OCI-LY3 (cell line): Measurements from ENCODE around the gene TENT4B.

Experiments
- H2AFZ ChIP-seq: fragments of 200-600, 300-600 bp; shearing (Covaris generic); 2 replicates; pipeline ENCODE4 v1.6.0; 2014; ENCODE audit warnings: antibody characterized with exemption, low read depth, low read length
- H3K27ac ChIP-seq: fragments of 200-600, 300-600 bp; sonication (generic); 2 replicates; pipeline ENCODE4 v1.5.1; 2014; ENCODE audit warnings: mild to moderate bottlenecking, low read length, moderate library complexity, mixed read lengths
- H3K27me3 ChIP-seq: fragments of 200-600, 300-600 bp; sonication (generic); 2 replicates; pipeline ENCODE4 v1.6.1; 2014; ENCODE audit warnings: low read depth, low read length, mixed read lengths
- H3K36me3 ChIP-seq: fragments of 200-600, 300-600 bp; sonication (generic); replicated peaks from 2 replicates; pipeline ENCODE3; 2014; ENCODE audit warnings: low read depth, low read length, mixed read lengths
- H3K4me1 ChIP-seq: fragments of 300-600, 200-600 bp; sonication (generic); 2 replicates; pipeline ENCODE4 v1.6.1; 2014; ENCODE audit warnings: low read length, mixed read lengths
- H3K4me2 ChIP-seq: fragments of 200-600, 300-600 bp; sonication (generic); 2 replicates; pipeline ENCODE4 v1.6.1; 2014; ENCODE audit warnings: low read length, mixed read lengths
- H3K4me3 ChIP-seq: fragments of 300-600, 200-600 bp; sonication (generic); 2 replicates; pipeline ENCODE4 v1.5.1; 2014; ENCODE audit warnings: antibody characterized with exemption, mild to moderate bottlenecking, low read length, moderate library complexity
- H3K79me2 ChIP-seq: fragments of 300-600, 200-600 bp; shearing (Covaris generic); 2 replicates; pipeline ENCODE4 v1.6.1; 2014; ENCODE audit warnings: mild to moderate bottlenecking, low read length, mixed read lengths
- H3K9ac ChIP-seq: fragments of 300-600, 200-600 bp; shearing (Covaris generic); 2 replicates; pipeline ENCODE4 v1.6.0; 2014; ENCODE audit warnings: mild to moderate bottlenecking, low read length, moderate library complexity
- H3K9me3 ChIP-seq: fragments of 200-600, 300-600 bp; shearing (Covaris generic); 2 replicates; pipeline ENCODE4 v1.6.1; 2014; ENCODE audit warnings: low read length, mixed read lengths; ENCODE audit not compliant: insufficient read depth
- H4K20me1 ChIP-seq: fragments of 200-600, 300-600 bp; sonication (generic); 2 replicates; pipeline ENCODE4 v1.6.1; 2016; ENCODE audit warnings: low read length, mixed read lengths; ENCODE audit not compliant: insufficient read depth
- EZH2phosphoT487 ChIP-seq: fragments of 200-600 bp; shearing (Covaris generic); IDR thresholded peaks from 2 replicates; pipeline ENCODE4 v1.6.1; 2018; ENCODE audit warnings: antibody characterized with exemption, mixed run types, low read depth
- TF ChIP-seq, protein P1 (sequence below): fragments of 200-600, 300-600 bp; sonication (generic); IDR thresholded peaks from 2 replicates; pipeline ENCODE4 v1.5.1; 2014; ENCODE audit warnings: antibody characterized with exemption, low read length, low read depth

TENT4B gene

DNA sequence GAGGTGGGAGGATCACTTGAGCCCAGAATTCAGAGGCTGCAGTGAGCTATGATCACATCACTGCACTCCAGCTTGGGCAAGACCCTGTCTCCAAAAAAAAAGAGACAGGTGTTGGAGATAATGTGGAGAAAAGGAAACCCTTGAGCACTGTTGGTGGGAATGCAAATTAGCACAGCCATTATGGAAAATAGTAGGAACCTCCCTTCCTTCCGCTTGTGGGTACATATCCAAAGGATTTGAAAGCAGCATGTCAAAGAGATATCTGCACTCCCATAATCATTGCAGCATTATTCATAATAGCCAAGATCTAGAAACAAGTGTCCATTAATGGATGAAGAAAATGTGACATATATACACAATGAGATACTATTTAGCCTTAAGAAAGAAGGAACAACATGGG is 103.5 kb downstream of the TENT4B start:
- no peak overlapping the region for H3K4me2 ChIP-seq
- H3K4me3 ChIP-seq = no peak overlapping the region

DNA sequence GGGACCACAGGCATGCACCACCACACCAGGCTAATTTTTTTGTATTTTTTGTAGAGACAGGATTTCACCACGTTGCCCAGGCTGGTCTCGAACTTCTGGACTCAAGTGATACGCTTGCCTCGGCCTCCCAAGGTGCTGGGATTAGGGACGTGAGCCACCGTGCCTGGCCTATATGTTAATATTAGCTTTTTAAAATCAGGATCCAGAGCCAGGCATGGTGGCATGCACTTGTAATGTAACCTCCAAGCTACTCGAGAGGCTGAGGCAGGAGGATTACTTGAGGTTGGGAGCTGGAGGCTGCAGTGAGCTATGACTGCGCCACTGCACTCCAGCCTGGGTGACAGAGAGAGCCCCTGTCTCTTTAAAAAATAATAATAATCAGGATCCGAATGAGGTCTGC is 104.8 kb downstream of the TENT4B start:
- Histone ChIP-seq H3K36me3 (no peaks in the 10 kb centered on the region), H3K79me2 (no peaks in the 10 kb centered on the region), H3K4me1 (no peaks in the 10 kb centered on the region), H3K27ac (no peak overlapping the region), H4K20me1 (no peaks in the 10 kb centered on the region), H3K4me2 (no peak overlapping the region), H2AFZ (no peak overlapping the region), H3K9ac (no peak overlapping the region), H3K9me3 (no peaks in the 10 kb centered on the region), H3K4me3 (no peak overlapping the region), H3K27me3 (no peaks in the 10 kb centered on the region)
- TF ChIP-seq, protein P1, sequence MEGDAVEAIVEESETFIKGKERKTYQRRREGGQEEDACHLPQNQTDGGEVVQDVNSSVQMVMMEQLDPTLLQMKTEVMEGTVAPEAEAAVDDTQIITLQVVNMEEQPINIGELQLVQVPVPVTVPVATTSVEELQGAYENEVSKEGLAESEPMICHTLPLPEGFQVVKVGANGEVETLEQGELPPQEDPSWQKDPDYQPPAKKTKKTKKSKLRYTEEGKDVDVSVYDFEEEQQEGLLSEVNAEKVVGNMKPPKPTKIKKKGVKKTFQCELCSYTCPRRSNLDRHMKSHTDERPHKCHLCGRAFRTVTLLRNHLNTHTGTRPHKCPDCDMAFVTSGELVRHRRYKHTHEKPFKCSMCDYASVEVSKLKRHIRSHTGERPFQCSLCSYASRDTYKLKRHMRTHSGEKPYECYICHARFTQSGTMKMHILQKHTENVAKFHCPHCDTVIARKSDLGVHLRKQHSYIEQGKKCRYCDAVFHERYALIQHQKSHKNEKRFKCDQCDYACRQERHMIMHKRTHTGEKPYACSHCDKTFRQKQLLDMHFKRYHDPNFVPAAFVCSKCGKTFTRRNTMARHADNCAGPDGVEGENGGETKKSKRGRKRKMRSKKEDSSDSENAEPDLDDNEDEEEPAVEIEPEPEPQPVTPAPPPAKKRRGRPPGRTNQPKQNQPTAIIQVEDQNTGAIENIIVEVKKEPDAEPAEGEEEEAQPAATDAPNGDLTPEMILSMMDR = no peak
- TF ChIP-seq EZH2phosphoT487 = no peak

More for the DNA sequence above, 103.5 kb downstream of the TENT4B start:
- H4K20me1 ChIP-seq = no peaks in the 10 kb centered on the region
- H2AFZ ChIP-seq = no peak overlapping the region
- no peak overlapping the region for H3K9ac ChIP-seq
- no peaks in the 10 kb centered on the region for H3K9me3 ChIP-seq
- H3K27me3 ChIP-seq = no peaks in the 10 kb centered on the region
- no peak overlapping the region for H3K27ac ChIP-seq
- H3K4me1 ChIP-seq = no peaks in the 10 kb centered on the region; the same call in 1 of the 2 replicates
- H3K36me3 ChIP-seq = no peaks in the 10 kb centered on the region
- H3K79me2 ChIP-seq = no peaks in the 10 kb centered on the region
- TF ChIP-seq EZH2phosphoT487 = no peak
- TF ChIP-seq, protein P1 = no peak

DNA sequence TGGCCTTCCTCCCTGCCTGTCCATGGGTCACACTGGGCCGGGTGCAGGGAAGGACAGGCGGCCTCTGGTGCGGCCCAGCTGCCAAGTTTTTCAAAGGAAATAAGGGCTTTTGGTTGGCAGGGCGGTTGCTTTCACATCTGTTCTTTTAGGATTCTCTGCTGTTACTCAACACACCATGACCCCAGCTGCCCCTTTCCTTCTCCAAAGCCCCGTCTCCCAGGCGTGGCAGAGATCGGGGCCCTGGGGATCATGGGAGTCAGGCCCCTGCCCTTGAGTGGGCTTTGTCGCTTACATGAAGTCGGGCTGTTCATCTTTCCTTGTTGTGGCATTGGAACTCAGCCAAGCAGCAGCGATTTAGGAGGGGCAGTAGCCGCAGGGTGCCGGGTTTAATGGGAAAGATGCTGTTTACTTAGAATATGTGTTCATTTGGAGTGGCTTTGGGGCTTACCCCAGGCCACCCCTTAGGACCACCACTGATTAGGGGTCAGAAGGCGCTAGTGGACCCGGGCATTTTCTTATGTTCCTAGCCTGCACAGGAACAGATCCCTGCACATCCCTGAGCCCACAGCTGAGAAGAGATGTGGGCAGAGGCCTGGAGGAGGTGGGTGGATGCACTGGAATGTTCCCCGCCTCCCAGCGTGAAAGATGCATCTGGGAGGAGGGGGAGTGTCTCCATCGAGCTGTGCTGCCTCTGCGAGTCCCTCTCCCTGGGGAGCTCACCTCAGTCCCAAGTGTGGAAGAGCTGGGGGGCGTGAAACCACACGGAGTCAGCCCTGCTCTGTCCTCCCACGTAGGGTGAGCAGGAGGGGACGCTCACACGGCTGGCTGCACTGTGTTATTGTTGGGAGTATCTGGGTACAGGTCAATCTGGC is 106.5 kb downstream of the TENT4B start:
- no peak overlapping the region for H3K9ac ChIP-seq
- H3K4me1 ChIP-seq = peaks cover 9% of the 10 kb centered on the region
- H3K36me3 ChIP-seq = no peaks in the 10 kb centered on the region
- TF ChIP-seq EZH2phosphoT487 = no peak
- TF ChIP-seq, protein P1 = no peak
- H3K4me3 ChIP-seq = no peak overlapping the region
- H2AFZ ChIP-seq = no peak overlapping the region
- no peaks in the 10 kb centered on the region for H4K20me1 ChIP-seq
- no peaks in the 10 kb centered on the region for H3K27me3 ChIP-seq
- H3K79me2 ChIP-seq = no peaks in the 10 kb centered on the region
- H3K27ac ChIP-seq = no peak overlapping the region
- no peak overlapping the region for H3K4me2 ChIP-seq
- no peaks in the 10 kb centered on the region for H3K9me3 ChIP-seq

DNA sequence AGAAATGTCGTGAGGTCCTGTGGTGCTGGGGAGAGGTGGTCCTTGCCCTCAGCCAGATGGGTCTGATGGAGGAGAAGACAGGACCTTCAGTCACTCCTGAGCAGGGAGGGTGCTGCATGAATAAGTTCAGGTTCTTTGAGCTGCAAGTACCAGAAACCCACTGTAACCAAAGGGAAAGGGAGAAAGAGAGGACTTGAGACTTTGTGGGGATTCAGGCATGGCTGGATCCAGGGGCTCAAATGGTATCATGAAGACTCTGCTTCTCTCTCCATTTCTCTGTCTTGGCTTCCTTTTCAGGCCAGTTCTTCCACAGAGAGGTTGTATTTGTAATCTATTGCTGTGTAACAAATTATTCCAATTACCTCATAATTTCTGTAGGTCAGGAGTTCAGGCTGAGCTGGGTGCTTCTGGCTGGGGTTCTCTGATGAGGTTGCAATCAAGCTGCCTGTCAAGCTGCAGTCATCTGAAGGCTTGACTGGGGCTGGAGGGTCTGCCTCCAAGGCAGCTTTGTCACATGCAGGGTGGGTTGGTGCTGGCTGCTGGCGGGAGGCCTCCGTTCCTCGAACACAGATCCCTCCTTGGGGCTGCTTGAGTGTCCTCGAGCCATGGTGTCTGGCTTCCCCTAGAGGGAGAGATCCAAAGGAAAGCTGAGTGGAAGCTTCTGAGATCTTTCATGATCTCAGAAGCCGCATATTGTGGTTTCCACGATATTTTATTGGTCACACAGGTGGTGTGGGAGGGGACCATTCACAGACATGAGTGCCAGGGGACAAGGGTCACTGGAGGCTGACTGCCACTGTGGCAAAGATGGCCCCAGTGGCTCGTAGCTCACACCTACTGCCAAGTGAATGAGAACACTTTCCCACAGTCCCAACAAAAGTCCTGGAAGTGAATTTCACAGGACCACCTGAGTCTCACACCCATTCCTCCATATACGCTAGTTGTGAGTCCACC is 107.4 kb downstream of the TENT4B start:
- TF ChIP-seq, protein P1 = no peak
- no peak for TF ChIP-seq EZH2phosphoT487
- Histone ChIP-seq H2AFZ (no peak overlapping the region), H3K4me3 (no peak overlapping the region), H3K79me2 (no peaks in the 10 kb centered on the region), H3K36me3 (no peaks in the 10 kb centered on the region), H3K9me3 (no peaks in the 10 kb centered on the region), H4K20me1 (no peaks in the 10 kb centered on the region), H3K9ac (no peak overlapping the region), H3K4me2 (no peak overlapping the region), H3K27me3 (no peaks in the 10 kb centered on the region), H3K4me1 (peaks cover 13% of the 10 kb centered on the region), H3K27ac (no peak overlapping the region)
